C4-2B (cell line): ENCODE measurements around the gene GPR157.

Experiments used
- CTCF ChIP-seq: fragments of 450-650 bp; conservative IDR thresholded peaks from 2 replicates; pipeline ENCODE4 v1.5.1; 2017; ENCODE audit warnings: mild to moderate bottlenecking
- ZFX ChIP-seq: fragments of 450-650 bp; IDR thresholded peaks from 2 replicates; pipeline ENCODE4 v1.6.1; 2017

GRCh38 chr1:9155879-9156278 is 27.0 kb upstream of the GPR157 start:
- TF ChIP-seq CTCF (no peak), ZFX (no peak)
